Loucy (cell line): ENCODE data around the gene SLC8A2.

Experiments used
- H2AFZ ChIP-seq: fragments of 200-600 bp; sonication (generic); 2 replicates; pipeline ENCODE4 v1.6.0; 2016; ENCODE audit warnings: antibody characterized with exemption, mild to moderate bottlenecking, low read length, moderate library complexity
- H3F3A ChIP-seq: fragments of 200-600 bp; 2 replicates; pipeline ENCODE4 v1.6.0; 2016; ENCODE audit warnings: antibody characterized with exemption, low read depth, mild to moderate bottlenecking
- H3K27me3 ChIP-seq: fragments of 200-600 bp; sonication (generic); 2 replicates; pipeline ENCODE4 v1.6.1; 2014; ENCODE audit warnings: low read length, mild to moderate bottlenecking; ENCODE audit not compliant: insufficient read depth, poor library complexity, severe bottlenecking
- H3K36me3 ChIP-seq: fragments of 200-600 bp; sonication (generic); 2 replicates; pipeline ENCODE4 v1.6.1; 2016; ENCODE audit warnings: low read length; ENCODE audit not compliant: insufficient read depth
- H3K4me1 ChIP-seq: fragments of 200-600 bp; sonication (generic); 2 replicates; pipeline ENCODE4 v1.5.1; 2014; ENCODE audit warnings: low read length, mild to moderate bottlenecking; ENCODE audit not compliant: insufficient read depth, poor library complexity, severe bottlenecking
- H3K4me2 ChIP-seq: fragments of 200-600 bp; sonication (generic); 2 replicates; pipeline ENCODE4 v1.6.0; 2014; ENCODE audit warnings: antibody characterized with exemption, low read length, low read depth, mild to moderate bottlenecking; ENCODE audit not compliant: poor library complexity, severe bottlenecking
- H3K4me3 ChIP-seq: fragments of 200-600 bp; sonication (generic); 2 replicates; pipeline ENCODE4 v1.5.1; 2014; ENCODE audit warnings: low read length, mild to moderate bottlenecking, mixed read lengths; ENCODE audit not compliant: poor library complexity, severe bottlenecking
- H3K79me2 ChIP-seq: fragments of 200-600 bp; sonication (generic); 2 replicates; pipeline ENCODE4 v1.6.1; 2014; ENCODE audit warnings: low read length; ENCODE audit not compliant: insufficient read depth
- H3K9ac ChIP-seq: fragments of 200-600 bp; sonication (generic); 2 replicates; pipeline ENCODE4 v1.6.0; 2014; ENCODE audit warnings: mild to moderate bottlenecking, low read depth, low read length, moderate library complexity; ENCODE audit not compliant: poor library complexity, severe bottlenecking
- H3K9me2 ChIP-seq: fragments of 200-600 bp; sonication (generic); replicated peaks from 2 replicates; pipeline ENCODE4 v1.6.1; 2016; ENCODE audit warnings: low read depth, low read length, mixed read lengths
- H3K9me3 ChIP-seq: fragments of 200-600 bp; sonication (generic); 2 replicates; pipeline ENCODE4 v1.6.1; 2014; ENCODE audit warnings: mild to moderate bottlenecking, antibody characterized with exemption, low read length, low read depth; ENCODE audit not compliant: insufficient read depth
- H4K20me1 ChIP-seq: fragments of 200-600 bp; sonication (generic); 2 replicates; pipeline ENCODE4 v1.6.0; 2014; ENCODE audit warnings: antibody characterized with exemption, low read length, mild to moderate bottlenecking; ENCODE audit not compliant: insufficient read depth, poor library complexity, severe bottlenecking
- CTCF ChIP-seq: fragments of 200-600 bp; sonication (generic); conservative IDR thresholded peaks from 2 replicates; pipeline ENCODE4 v1.5.1; 2014; ENCODE audit warnings: mild to moderate bottlenecking, antibody characterized with exemption, low read length
- EZH2phosphoT487 ChIP-seq: fragments of 200-600 bp; IDR thresholded peaks from 2 replicates; pipeline ENCODE4 v1.6.1; 2018; ENCODE audit warnings: antibody characterized with exemption, mild to moderate bottlenecking, moderate library complexity, borderline replicate concordance

SLC8A2 gene

GRCh38 chr19:47490847-47491246 is 19.2 kb upstream of the SLC8A2 start:
- Histone ChIP-seq H3K27me3 (no peaks in the 10 kb centered on the region), H3K4me3 (no peak overlapping the region), H3K9me2 (no peaks in the 10 kb centered on the region), H2AFZ (no peak overlapping the region), H3K9me3 (no peaks in the 10 kb centered on the region), H3K4me1 (peaks cover 12% of the 10 kb centered on the region), H3K36me3 (peaks cover 25% of the 10 kb centered on the region; the same call in 1 of the 2 replicates), H3K79me2 (no peaks in the 10 kb centered on the region), H3K9ac (no peak overlapping the region), H4K20me1 (no peaks in the 10 kb centered on the region), H3F3A (no peaks in the 10 kb centered on the region), H3K4me2 (no peak overlapping the region)
- no peak for TF ChIP-seq CTCF
- no peak for TF ChIP-seq EZH2phosphoT487

GRCh38 chr19:47490031-47490430 is 18.3 kb upstream of the SLC8A2 start:
- H3K79me2 ChIP-seq, result peaks cover 1% of the 10 kb centered on the region; the same call in 1 of the 2 replicates
- H3K9me3 ChIP-seq, result no peaks in the 10 kb centered on the region
- H3K36me3 ChIP-seq, result peaks cover 25% of the 10 kb centered on the region; the same call in 1 of the 2 replicates
- H3K4me2 ChIP-seq, result no peak overlapping the region
- peaks cover 20% of the 10 kb centered on the region for H3K4me1 ChIP-seq
- no peak overlapping the region for H2AFZ ChIP-seq
- H3F3A ChIP-seq, result no peaks in the 10 kb centered on the region
- H3K4me3 ChIP-seq, result no peak overlapping the region
- H3K9ac ChIP-seq, result no peak overlapping the region
- TF ChIP-seq EZH2phosphoT487, result no peak
- H3K9me2 ChIP-seq, result no peaks in the 10 kb centered on the region
- H4K20me1 ChIP-seq, result no peaks in the 10 kb centered on the region
- H3K27me3 ChIP-seq, result no peaks in the 10 kb centered on the region

- peaks cover 27% of the 10 kb centered on the region for H3K4me1 ChIP-seq
- H2AFZ ChIP-seq, result no peak overlapping the region
- H3K4me2 ChIP-seq, result no peak overlapping the region
- no peaks in the 10 kb centered on the region for H4K20me1 ChIP-seq
- no peaks in the 10 kb centered on the region for H3K9me2 ChIP-seq
- H3K9ac ChIP-seq, result no peak overlapping the region
- H3K27me3 ChIP-seq, result no peaks in the 10 kb centered on the region
- H3F3A ChIP-seq, result no peaks in the 10 kb centered on the region
- H3K79me2 ChIP-seq, result peaks cover 9% of the 10 kb centered on the region
- no peak overlapping the region for H3K4me3 ChIP-seq
- no peaks in the 10 kb centered on the region for H3K9me3 ChIP-seq
- TF ChIP-seq CTCF (no peak), EZH2phosphoT487 (no peak)
- peaks cover 25% of the 10 kb centered on the region; the same call in 1 of the 2 replicates for H3K36me3 ChIP-seq
Observed at GRCh38 chr19:47489072-47489914, 17.6 kb upstream of the SLC8A2 start.
